NCI-H526 treated with DMSO at 0.1 percent for 48 hours (cell line): ENCODE results near the gene HEBP2.
"Not testable (repeated sequence)": the region's sequence is repeated elsewhere in the genome, so short reads cannot be mapped to it uniquely, and the experiment has no call there.

ENCODE experiments used
- DNase-seq: peaks from one replicate; lab custom pipeline; 2025; lab: John Stamatoyannopoulos, UW

Gene HEBP2, protein sequence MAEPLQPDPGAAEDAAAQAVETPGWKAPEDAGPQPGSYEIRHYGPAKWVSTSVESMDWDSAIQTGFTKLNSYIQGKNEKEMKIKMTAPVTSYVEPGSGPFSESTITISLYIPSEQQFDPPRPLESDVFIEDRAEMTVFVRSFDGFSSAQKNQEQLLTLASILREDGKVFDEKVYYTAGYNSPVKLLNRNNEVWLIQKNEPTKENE

DNA sequence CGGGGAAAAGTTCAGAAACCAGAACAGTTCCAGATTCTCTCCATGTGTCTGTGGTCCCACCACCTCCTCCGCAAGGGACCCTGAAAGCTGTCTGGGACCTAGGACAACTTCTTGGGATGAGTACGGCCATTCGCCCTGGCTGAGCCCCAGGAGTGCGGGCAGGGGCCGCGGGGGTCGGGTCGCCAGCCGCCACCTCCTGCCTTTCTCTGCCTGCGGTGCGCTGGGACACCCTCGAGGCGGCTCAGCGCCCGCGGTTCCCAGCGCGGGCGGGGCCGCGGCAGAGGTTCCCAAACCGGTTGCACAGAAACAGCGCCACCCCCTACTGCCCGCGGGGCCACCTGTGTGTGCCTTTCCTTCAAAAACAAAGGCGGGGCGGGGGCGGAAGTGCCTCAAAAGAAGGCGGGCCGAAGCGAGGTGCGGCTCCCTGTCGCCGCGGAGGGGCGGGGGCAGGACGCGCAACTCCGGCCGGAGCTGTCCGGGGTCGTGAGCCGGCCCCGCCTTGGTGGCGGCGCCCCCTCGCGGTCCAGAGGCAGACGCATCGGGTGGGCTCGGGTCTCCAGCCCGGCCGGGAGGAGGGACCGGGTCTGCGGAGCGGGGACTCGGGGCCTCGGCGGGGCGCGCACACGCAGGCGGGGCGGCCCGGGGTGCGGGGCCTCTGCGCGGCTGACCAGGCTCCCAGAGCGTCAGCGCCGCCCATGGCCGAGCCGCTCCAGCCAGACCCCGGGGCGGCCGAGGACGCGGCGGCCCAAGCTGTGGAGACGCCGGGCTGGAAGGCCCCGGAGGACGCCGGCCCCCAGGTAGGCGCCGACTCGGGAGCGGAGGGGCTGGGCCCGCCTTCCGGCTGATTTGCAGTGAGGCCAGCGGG is at the start of gene HEBP2:
Gene HEBP2, plus strand, starts transcription at position 423 of the 865 bp plus-strand sequence. Its CDS starts 273 bp downstream, at position 696.
- DNase-seq = peak; percentile 94

DNA sequence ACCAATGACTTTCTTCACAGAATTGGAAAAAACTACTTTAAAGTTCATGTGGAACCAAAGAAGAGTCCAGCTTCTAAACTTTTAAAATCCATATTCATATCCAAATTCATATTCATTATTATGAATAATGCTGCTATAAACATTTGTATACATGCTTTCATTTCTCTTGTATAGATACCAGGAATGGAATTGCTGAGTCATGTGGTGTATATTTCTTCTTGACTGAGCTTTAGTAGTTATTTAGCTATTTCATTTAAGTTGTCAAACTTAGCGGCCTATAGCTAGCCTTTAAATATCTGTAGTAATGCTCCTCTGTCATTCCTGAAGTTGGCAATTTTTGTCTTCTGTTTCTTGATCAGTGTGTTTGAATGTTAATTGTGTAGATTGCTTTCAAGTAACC is 46.1 kb upstream of the HEBP2 start:
- DNase-seq = no peak

DNA sequence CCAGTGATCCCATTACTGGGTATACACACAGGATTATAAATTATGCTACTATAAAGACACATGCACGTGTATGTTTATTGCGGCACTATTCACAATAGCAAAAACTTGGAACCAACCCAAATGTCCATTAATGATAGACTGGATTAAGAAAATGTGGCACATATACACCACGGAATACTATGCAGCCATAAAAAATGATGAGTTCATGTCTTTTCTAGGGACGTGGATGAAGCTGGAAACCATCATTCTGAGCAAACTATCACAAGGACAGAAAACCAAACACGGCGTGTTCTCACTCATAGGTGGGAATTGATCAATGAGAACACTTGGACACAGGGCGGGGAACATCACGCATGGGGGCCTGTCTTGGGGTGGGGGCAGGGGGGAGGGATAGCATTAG is 35.3 kb upstream of the HEBP2 start:
- not testable (repeated sequence) for DNase-seq

DNA sequence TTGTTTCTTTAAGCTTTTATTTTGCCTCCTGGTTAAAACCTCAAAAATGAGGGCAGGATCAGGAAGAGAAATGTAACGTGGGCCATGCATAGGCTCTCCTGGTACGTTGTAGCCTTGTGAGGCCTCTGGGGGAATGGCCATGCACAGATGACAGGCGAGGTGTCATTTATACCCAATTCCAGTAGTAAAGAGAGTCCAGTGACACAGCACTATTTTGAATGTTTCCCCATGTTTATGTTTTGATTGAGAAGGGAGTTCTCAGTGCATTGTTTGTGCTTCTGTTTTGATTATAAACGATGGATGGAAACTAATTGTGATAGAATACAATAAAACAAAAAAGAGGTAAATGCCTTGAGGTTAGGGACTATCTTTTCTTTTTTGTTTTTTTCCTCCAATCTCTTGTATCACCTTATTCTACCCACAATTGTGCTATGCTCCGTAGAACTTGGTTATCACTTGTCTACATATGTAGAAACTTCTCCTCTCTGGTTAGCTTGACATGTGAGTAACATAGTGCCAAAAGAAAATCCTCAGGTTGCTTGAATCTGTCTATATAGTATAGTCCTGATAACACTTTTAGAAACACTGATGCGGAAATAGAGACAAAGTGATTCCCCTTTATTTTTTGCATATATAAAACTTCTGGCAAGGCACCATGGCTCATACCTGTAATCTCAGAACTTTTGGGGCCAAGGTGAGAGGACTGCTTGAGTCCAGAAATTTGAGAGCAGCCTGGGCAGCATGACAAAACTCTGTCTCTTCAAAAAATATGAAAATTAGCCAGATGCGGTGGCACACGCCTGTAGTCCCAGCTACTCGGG is 33.2 kb upstream of the HEBP2 start:
- no peak for DNase-seq

DNA sequence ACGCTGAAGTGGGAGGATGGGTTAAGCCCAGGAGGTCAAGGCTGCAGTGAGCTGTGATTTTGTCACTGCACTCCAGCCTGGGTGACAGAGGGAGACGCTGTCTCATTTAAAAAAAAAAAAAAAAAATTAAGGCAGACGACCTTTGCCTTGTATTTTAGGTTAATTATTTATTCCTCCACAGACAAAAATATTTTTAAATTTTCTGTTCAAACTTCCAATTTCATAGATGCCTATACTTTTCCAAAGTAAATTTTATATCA is 32.6 kb upstream of the HEBP2 start:
- DNase-seq = no peak

DNA sequence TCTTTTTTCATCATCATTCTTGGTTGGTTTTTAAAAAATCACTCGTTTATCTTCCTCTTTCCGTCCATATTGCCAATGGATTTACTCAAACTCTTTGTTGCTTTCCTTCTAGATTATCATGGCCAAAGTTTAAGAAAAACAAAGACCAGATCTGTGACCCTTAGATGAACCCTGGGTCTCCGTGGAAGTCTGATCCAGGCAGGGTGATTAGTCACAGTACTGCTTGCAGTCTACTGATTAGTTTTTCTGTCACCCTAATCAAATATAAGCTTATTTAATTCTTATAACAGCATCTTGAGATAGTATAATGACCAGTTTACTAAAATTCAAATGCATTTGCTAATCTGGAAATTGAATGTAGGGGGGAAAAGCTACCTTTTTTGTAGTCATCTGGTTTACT is 32.3 kb upstream of the HEBP2 start:
- DNase-seq = no peak

DNA sequence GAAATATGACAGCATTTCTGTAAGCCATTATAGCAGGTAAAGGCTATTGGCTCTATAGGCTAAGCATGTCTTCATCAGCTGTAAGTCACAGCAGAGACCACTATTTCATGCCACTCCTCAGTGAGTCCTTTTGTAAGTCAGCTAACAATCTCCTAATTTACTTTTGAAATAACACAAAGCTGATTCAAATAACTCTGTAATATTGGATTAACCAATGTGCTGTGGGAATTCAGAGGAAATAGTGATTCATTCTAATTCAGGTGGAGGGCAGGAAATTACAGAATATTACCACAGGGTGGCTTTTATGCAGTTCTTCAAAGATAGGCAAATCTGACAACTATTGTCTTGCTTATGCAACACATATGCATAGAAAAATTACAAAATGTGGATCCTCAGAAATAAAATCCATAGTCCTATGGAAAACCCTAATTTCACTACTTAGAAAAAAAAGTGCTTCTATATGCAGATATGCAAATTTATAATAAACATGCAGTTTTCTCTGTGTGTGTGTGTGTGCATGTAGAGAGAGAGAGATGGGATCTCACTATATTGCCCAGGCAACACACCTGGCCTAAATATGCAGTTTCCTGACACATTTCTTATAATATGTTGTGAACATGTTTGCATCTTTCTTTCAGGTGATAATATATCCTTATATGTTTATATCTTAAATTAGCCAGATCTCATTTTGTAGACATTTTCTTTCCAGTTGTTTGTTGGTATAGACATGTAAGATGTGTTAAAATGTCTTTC is 31.1 kb upstream of the HEBP2 start:
- no peak for DNase-seq

DNA sequence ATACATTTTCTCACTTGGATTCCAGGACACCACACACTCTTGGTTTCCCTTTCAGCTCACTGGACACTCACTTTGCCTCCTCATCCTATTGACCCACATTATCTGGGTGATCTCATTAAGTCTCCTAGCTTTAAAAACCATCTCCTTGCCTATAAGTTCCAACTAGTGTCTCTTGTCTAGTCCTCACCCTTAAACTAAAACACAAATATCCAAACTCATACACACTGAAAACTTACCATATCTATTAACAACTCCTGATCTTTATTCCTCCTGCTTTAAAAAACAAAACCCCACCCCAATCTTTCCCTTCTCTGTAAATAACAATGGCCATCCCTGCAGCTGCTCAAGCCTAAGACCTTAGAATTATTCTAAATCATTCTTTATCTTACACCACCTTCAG is 29.8 kb upstream of the HEBP2 start:
- no peak for DNase-seq

DNA sequence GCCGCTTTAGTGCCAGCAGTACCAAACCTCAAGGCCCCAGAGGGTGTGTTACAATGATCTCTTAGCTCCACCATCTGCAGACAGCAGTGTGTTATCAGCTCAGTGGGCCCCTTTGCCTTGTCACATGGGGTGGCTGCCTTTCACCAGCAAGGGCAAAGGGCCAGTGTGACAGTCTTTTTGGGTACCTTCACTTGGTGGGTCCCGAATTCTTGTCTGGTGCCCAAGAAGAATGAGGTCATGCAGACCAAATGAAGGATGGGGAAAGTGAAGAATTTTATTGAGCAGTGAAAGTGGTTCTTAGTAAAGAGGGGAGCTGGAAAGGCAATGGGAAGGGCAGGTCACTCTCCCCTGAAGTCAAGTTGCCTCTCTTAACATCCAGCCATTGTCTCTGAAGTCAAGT is 29.2 kb upstream of the HEBP2 start:
- DNase-seq = no peak

DNA sequence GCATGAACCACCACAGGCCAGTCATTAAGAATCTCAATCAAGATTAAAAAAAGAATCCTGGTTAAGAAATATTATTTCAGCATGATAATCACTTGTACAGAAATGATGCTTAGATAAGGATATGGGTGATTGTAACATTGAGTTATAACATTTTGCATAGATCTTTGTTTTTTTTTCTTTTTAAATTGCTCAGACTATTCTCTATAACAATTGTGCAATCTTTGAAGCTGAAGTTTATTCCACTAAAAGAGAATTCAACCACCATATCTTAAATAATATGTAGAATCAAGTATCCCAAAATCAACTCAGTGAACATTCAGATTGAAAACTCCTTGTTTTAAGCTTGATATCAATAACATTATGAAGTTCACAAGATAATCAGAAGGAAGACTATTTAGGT is 27.0 kb upstream of the HEBP2 start:
- DNase-seq = no peak

DNA sequence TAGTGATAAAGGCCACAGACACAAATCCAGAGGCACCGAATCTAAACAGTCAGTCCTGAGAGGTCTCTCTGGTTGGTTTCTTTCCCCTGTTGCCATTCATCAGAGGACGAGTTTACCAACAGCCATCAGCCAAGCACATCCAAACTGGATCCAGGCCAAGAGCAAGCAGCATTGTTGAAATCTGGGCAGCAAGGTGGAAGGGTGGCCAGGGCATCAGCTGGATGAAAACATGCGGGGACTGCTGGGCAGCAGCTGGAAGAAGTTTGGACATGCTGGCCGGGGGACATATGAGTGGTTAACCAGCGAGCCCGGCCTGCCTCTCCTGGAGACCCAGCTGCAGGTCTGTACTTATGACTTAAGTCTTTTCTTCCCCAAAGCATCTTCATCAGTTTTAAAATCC is 26.2 kb upstream of the HEBP2 start, which contains the start of gene SMIM28:
Gene SMIM28, plus strand, starts transcription at position 62 of the 400 bp plus-strand sequence. Its CDS starts 168 bp downstream, at position 230.
- DNase-seq = no peak

DNA sequence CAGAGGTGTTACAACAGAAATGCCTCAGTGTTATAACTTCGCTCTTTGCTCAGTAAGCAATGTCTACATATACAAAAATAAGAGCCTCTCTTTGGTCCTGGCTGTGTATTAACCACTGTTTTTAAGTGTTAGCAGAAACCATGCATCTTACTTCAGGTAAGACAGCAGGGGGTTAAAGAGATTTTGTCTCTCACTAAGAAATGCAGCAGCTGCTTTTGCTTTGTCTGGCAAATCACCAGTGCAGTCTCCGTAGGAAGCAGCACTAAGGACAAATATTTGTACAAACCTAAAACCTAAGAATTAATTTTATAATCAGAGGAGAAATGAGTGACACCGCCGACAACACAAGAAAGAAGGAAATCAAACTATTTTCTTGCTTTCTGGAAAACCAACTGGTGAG is 25.6 kb upstream of the HEBP2 start:
- no peak for DNase-seq

DNA sequence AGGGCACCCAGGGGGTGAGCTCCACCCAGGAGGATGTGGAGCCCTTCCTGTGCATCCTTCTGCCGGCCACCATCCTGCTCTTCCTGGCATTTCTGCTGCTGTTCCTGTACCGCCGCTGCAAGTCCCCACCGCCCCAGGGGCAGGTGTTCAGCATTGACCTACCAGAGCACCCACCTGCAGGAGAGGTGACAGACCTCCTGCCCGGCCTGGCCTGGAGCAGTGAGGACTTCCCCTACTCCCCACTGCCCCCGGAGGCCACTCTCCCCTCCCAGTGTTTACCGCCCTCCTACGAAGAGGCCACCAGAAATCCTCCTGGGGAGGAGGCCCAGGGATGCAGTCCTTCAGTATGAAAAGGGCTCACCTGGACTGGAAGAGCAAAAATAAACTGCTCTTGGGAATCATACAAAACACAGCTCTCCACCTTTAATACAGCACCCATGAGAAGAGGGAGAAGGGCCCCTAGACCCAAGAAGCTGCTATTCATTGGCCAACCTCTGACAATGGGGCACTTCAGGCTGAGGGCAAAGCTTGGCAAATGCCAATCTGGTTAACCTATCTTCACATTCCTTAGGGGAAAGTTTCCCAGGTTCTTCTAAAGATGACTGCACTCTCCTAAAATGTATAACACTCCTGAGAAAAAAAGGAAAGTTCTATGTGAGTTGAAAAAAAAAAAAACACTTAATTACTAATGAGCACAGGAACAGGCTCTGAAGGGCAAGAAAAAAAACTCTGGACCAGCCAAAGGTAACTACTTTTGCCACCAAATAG is 21.3 kb upstream of the HEBP2 start:
- DNase-seq = no peak

DNA sequence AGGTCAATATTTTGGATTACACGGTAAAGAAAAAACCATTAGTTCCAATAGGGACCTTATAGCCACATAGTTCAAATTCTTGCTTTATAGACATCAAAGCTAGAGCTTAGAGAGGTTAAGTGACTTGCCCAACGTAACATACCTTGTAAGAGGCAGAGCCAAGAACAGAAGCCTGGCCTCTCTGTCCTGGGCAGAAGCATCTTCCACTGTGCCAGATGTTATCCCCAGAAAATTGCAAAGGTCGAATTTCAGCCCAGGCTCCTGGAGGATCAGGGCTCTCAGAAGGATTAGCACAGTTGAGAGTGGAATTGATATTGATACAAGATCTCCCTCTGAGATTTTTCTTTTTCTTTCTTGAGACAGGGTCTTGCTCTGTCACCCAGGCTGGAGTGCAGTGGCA is 20.2 kb upstream of the HEBP2 start:
- DNase-seq = no peak

DNA sequence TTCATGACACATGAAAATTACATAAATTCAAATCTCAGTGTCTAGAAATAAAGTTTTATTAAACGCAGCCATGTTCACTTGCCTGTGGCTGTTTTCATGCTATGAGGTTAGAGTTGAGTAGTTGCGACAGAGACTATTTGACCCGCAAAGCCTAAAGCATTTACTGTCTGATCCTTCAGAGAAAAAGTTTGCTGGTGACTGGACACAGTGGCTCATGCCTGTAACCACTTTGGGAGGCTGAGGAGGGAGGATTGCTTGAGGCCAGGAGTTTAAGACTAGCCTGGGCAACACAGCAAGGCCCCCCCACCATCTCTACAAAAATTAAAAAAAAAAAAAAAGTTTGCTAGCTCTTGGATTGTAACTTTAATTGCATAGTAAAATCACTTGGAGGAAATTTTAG is 17.1 kb upstream of the HEBP2 start:
- no peak for DNase-seq

DNA sequence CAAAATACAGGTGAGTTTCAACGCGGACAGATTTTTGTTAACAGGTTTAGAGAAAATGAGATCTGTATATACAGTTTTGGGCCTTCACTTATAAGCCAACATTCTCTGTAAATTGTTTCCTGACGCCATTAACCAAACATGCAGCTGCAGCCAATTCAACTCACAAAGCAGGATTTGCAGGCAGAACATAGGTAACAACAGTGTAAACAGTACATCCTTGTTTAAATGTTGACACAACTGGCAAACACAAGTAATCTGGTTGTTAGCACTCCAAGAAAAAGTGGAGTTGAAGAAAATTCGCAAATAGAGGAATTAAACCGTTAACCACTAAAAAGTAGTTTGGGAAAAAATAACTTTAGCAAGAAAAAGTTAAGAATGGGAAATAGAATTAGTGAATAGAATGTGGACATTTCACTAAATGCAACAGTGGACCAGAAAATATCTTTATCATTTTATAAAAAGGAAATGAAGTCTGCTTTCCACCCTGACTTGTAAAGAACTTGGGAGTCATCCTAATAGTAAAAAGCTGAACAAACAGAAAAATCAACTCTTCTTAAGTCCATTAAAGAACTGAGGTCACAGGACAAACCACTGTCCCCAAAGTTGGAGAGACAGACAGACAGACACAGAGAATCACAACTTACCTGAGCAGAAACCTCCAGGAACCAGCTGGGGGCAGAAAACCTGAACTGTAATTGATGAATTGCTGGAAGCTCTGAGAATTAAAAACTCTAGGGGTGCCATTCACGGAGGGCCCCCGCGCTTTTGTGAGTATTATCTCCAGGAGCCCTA is 16.2 kb upstream of the HEBP2 start:
- DNase-seq = no peak

DNA sequence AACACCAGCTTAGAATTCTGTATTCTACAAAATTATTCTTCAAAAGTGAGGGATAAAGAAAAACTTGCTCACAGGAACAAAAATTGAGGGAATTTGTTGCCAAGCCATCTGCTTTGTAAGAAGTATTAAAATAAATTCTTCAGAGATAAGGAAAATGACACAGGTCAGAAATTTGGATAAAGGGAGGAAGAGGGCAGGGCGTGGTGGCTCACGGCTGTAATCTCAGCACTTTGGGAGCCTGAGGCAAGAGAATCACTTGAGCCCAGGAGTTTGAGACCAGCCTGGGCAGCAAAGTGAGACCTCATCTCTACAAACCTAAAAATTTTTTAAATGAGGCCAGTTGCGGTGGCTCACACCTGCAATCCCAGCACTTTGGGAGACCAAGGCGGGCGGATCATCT is 14.5 kb upstream of the HEBP2 start:
- DNase-seq = no peak

DNA sequence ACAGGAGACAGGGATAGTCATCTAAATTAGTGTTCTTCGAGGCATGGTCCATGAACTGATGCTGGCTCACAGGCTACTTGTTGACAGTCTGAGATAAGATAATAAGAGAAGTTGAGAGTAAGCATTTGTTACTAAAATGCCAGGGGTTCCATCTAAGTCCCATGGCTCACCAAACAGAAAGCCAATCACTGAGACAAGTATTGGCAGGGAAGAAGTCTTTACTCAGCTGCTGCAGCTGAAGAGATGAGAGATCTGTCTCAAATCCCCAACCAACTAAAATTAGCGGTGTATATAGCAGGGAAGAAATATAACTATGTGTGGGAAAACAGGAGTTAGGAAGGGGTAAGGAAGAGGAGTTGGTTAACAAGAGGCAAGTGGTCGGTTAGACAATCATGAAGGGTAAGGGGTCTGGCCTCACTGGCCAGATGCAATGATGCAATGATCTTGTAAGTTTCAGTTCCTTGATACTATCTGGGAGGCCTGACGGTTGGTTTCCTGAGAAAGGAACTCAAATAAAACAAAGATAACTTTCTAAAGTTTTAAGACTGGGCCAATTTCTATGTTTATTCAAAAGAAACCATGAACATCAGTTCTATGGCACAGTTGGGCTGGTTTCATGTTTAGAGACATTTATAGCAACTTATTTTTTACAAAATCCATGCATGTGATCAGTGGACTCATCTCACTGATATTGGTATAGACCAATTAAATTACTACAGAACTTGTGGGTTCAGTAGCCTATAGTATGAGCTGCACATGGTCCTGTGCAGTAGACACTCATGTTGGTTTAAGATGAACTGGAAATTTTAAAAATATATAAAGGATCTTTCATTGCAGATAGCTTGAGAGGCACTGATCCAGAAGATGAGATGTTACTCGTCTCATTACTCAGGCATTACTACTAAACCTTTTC is 9.9 kb upstream of the HEBP2 start:
- no peak for DNase-seq

DNA sequence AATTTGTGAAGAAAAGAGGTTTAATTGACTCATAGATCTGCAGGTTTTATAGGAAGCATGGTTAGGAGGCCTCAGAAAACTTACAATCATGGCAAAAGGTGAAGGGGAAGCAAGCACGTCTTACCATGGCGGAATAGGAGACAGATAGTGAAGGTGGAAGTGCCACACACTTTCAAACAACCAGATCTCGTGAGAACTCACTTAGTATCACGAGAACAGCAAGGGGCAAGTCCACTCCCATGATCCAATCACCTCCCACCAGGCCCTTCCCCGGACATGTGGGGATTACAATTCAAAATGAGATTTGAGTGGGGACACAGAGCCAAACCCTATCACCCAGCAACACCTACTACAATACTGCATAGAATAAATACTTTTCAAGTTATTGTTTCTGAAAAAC is 7.3 kb upstream of the HEBP2 start:
- DNase-seq = no peak
